ENCODE results near the gene FOLR3.

DNA sequence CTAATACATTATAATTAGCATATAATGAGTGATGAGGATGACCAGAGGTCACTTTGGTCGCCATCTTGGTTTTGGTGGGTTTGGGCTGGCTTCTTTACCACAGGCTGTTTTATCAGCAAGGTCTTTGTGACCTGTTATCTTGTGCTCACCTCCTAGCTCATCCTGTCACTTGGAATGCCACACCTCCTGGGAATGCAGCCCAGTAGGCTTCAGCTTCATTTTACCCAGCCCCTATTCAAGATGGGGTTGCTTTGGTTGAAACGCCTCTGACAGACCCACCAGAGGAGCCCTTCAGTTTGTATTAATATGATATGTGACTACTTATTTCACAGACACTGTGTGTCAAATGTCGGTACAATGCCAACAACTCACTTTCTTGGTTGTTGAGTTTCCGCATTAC, 20.2 kb downstream of the FOLR3 start:
- TF ChIP-seq, protein P1, sequence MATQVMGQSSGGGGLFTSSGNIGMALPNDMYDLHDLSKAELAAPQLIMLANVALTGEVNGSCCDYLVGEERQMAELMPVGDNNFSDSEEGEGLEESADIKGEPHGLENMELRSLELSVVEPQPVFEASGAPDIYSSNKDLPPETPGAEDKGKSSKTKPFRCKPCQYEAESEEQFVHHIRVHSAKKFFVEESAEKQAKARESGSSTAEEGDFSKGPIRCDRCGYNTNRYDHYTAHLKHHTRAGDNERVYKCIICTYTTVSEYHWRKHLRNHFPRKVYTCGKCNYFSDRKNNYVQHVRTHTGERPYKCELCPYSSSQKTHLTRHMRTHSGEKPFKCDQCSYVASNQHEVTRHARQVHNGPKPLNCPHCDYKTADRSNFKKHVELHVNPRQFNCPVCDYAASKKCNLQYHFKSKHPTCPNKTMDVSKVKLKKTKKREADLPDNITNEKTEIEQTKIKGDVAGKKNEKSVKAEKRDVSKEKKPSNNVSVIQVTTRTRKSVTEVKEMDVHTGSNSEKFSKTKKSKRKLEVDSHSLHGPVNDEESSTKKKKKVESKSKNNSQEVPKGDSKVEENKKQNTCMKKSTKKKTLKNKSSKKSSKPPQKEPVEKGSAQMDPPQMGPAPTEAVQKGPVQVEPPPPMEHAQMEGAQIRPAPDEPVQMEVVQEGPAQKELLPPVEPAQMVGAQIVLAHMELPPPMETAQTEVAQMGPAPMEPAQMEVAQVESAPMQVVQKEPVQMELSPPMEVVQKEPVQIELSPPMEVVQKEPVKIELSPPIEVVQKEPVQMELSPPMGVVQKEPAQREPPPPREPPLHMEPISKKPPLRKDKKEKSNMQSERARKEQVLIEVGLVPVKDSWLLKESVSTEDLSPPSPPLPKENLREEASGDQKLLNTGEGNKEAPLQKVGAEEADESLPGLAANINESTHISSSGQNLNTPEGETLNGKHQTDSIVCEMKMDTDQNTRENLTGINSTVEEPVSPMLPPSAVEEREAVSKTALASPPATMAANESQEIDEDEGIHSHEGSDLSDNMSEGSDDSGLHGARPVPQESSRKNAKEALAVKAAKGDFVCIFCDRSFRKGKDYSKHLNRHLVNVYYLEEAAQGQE (IDR thresholded peaks at IDR 0.05; ENCODE audit: borderline replicate concordance): no peak
- TF ChIP-seq, protein P1 (CRISPR knock-in tag; IDR thresholded peaks at IDR 0.05; ENCODE audit: low read depth): no peak
- TF ChIP-seq TBP (optimal IDR thresholded peaks at IDR 0.05; ENCODE audit: low read depth, low read length) (no peak), IRF2 (CRISPR knock-in tag; IDR thresholded peaks at IDR 0.05) (no peak), CHD4 (IDR thresholded peaks at IDR 0.05; ENCODE audit: insufficient read depth, insufficient replicate concordance, low read depth, low read length, poor library complexity, severe bottlenecking) (no peak), SMAD1 (IDR thresholded peaks at IDR 0.05; ENCODE audit: low read depth, low read length, partially characterized antibody) (no peak), ESRRA (IDR thresholded peaks at IDR 0.05; ENCODE audit: borderline replicate concordance, low read depth) (no peak)
- TF ChIP-seq, protein P2, sequence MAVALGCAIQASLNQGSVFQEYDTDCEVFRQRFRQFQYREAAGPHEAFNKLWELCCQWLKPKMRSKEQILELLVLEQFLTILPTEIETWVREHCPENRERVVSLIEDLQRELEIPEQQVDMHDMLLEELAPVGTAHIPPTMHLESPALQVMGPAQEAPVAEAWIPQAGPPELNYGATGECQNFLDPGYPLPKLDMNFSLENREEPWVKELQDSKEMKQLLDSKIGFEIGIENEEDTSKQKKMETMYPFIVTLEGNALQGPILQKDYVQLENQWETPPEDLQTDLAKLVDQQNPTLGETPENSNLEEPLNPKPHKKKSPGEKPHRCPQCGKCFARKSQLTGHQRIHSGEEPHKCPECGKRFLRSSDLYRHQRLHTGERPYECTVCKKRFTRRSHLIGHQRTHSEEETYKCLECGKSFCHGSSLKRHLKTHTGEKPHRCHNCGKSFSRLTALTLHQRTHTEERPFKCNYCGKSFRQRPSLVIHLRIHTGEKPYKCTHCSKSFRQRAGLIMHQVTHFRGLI (CRISPR knock-in tag; IDR thresholded peaks at IDR 0.05): peak; percentile 69; the same call in 1 of the 2 replicates
